ENCODE measurements around the gene DGKI. TPM values are rescaled to one million over a fixed set of nuclear protein-coding genes. Genes with fewer than 3 reads are reported as not detected.

Gene DGKI
- total RNA-seq, 1 experiment from 2014 or later = 0.55 TPM

GRCh38 chr7:137342265-137342664, 504.5 kb downstream of the DGKI start:
- Mint-ChIP-seq H3K27me3 (ENCODE audit: low read depth) (peaks cover 22% of the 10 kb centered on the region), H3K4me1 (peaks cover 47 to 55% of the 10 kb centered on the region in 2 experiments), H3K36me3 (ENCODE audit: insufficient read depth in 1 of 3, low read depth in 3 of 3) (peaks cover 0 to 9% (median 0%) of the 10 kb centered on the region in 3 experiments; a peak in 3 of 7 replicates), H3K27ac (peak overlapping the region in 1 of 3 experiments; percentile 25; a peak in 1 of 7 replicates), H3K4me3 (peak overlapping the region; percentile 74 to 89), H3K9me3 (no peaks in the 10 kb centered on the region)
- Histone ChIP-seq H2BK5ac (ENCODE audit: insufficient read length, low read length) (no peak overlapping the region), H3K9ac (ENCODE audit: extremely low read depth, insufficient read length, low read length) (no peak overlapping the region), H2AK5ac (ENCODE audit: insufficient read length, low read length) (no peak overlapping the region), H3K27me3 (ENCODE audit: insufficient read depth, low read length) (no peaks in the 10 kb centered on the region), H3T11ph (ENCODE audit: low read length) (no peak overlapping the region), H2BK12ac (ENCODE audit: insufficient read length, low read depth, low read length) (no peak overlapping the region), H2BK120ac (ENCODE audit: low read depth, low read length, poor library complexity, severe bottlenecking) (no peak overlapping the region), H3K23me2 (ENCODE audit: insufficient read length, low read depth, low read length, poor library complexity, severe bottlenecking) (peaks cover 15% of the 10 kb centered on the region), H3K4me1 (ENCODE audit: insufficient read depth, low read length) (peaks cover 2% of the 10 kb centered on the region; the same call in 1 of the 2 replicates), H4K5ac (ENCODE audit: insufficient read length, low read depth, low read length) (no peak overlapping the region), H2BK20ac (ENCODE audit: low read depth, low read length, poor library complexity, severe bottlenecking) (no peak overlapping the region), H3K4ac (ENCODE audit: low read depth, low read length) (no peak overlapping the region), H4K8ac (replicated peaks; ENCODE audit: insufficient read length, low read depth, low read length) (no peak overlapping the region), H3K79me2 (ENCODE audit: insufficient read depth, low read length) (no peaks in the 10 kb centered on the region), H2AFZ (ENCODE audit: low read length) (no peak overlapping the region), H3K18ac (ENCODE audit: insufficient read length, low read depth, low read length) (no peak overlapping the region), H3K9me3 (ENCODE audit: control insufficient read depth, low read depth, low read length) (no peaks in the 10 kb centered on the region), H4K91ac (ENCODE audit: insufficient read length, low read depth, low read length) (no peak overlapping the region), H3K14ac (ENCODE audit: insufficient read depth, low read length) (no peak overlapping the region), H3K79me1 (ENCODE audit: insufficient read depth, low read depth, low read length, poor library complexity, severe bottlenecking) (no peaks in the 10 kb centered on the region), H3K56ac (ENCODE audit: insufficient read length, low read depth, low read length) (no peak overlapping the region), H4K20me1 (ENCODE audit: control insufficient read depth, insufficient read depth, insufficient read length) (no peaks in the 10 kb centered on the region), H3K4me2 (ENCODE audit: insufficient read depth, insufficient read length, low read length) (peak overlapping the region; percentile 88), H3K27ac (ENCODE audit: insufficient read length, low read depth, low read length) (no peak overlapping the region), H3K23ac (ENCODE audit: insufficient read length, low read depth, low read length) (no peak overlapping the region), H2BK15ac (ENCODE audit: low read depth, low read length) (no peak overlapping the region)
- TF ChIP-seq, protein P1, sequence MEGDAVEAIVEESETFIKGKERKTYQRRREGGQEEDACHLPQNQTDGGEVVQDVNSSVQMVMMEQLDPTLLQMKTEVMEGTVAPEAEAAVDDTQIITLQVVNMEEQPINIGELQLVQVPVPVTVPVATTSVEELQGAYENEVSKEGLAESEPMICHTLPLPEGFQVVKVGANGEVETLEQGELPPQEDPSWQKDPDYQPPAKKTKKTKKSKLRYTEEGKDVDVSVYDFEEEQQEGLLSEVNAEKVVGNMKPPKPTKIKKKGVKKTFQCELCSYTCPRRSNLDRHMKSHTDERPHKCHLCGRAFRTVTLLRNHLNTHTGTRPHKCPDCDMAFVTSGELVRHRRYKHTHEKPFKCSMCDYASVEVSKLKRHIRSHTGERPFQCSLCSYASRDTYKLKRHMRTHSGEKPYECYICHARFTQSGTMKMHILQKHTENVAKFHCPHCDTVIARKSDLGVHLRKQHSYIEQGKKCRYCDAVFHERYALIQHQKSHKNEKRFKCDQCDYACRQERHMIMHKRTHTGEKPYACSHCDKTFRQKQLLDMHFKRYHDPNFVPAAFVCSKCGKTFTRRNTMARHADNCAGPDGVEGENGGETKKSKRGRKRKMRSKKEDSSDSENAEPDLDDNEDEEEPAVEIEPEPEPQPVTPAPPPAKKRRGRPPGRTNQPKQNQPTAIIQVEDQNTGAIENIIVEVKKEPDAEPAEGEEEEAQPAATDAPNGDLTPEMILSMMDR (conservative IDR thresholded peaks at IDR 0.05) = no peak
- no CpG with 5 or more reads among the region's 3 CpGs for WGBS (ENCODE audit: extremely low coverage, insufficient read length, low lambda C conversion rate)
- DNase-seq = no peak
